Uterus (tissue), 4 donors: ENCODE data around the gene AUTS2. TPM values are rescaled to one million over a fixed set of nuclear protein-coding genes. Genes with fewer than 3 reads are reported as not detected.

Experiments used
- DNase-seq, 2 donors: peaks; one replicate each; pipeline ENCODE4 v3.0.0-alpha.2; 2019 to 2020
- H3K27ac ChIP-seq, 2 donors: fragments of 200-600 bp; sonication (generic); 1 replicate in 1 of 2; 2 replicates in 1 of 2; pipeline ENCODE4 v1.5.1; 2016 to 2018
- H3K27me3 ChIP-seq, 2 donors: fragments of 200-600 bp; sonication (generic); one replicate each; pipeline ENCODE4 v1.5.1; 2018 to 2019; ENCODE audit warnings: control low read depth in 1 of 2
- H3K36me3 ChIP-seq, 2 donors: fragments of 200-600 bp; sonication (generic); one replicate each; pipeline ENCODE4 v1.5.1; 2019; ENCODE audit warnings: control low read depth in 1 of 2
- H3K4me1 ChIP-seq, 2 donors: fragments of 200-600 bp; sonication (generic); one replicate each; pipeline ENCODE4 v1.5.1; 2018 to 2019; ENCODE audit warnings: control low read depth in 1 of 2
- H3K4me3 ChIP-seq, 2 donors: fragments of 200-600 bp; sonication (generic); 1 replicate in 1 of 2; 2 replicates in 1 of 2; pipeline ENCODE4 v1.5.1; 2018 to 2019; ENCODE audit warnings: mild to moderate bottlenecking in 1 of 2
- H3K9me3 ChIP-seq, 2 donors: fragments of 200-600 bp; sonication (generic); one replicate each; pipeline ENCODE4 v1.5.1; 2019; ENCODE audit warnings: control low read depth in 1 of 2
- POLR2A ChIP-seq, 2 donors: fragments of 450-650 bp; IDR thresholded peaks; one replicate each; pipeline ENCODE4 v1.6.1; 2016; ENCODE audit warnings: antibody characterized with exemption in 2 of 2, mild to moderate bottlenecking in 1 of 2, moderate library complexity in 1 of 2
- intact Hi-C: fragments of 100-400 bp; cut with DNase I; formaldehyde crosslinking; loops from one replicate; pipeline ENCODE4 v1.15.1; 2023; ENCODE audit warnings: low total_unique reads
- total RNA-seq, 4 donors: library from RNA; depleted of rRNA in 3 of 4; stranded (reverse); fragments of >200 nt in 3 of 4; gene quantifications; one replicate each; pipeline versions ENCODE4 v1.1.0 to v1.2.4, GENCODE V29; 2014 to 2023
- TF ChIP-seq, protein P1 (sequence below), 4 experiments: fragments of 200-600 bp in 2 of 4; fragments of 450-650 bp in 2 of 4; sonication (generic) in 2 of 4; IDR thresholded peaks; one replicate each; pipeline ENCODE4 v1.5.1; 2016 to 2019; ENCODE audit warnings: antibody characterized with exemption in 4 of 4, mild to moderate bottlenecking in 2 of 4, moderate library complexity in 1 of 4
- donor health status: DM: yes; HTN: yes; CAD: no.

AUTS2 gene
- total RNA-seq, 4 donors from 2014 or later, result 10.5 to 58.2 (median 30.0) TPM

DNA sequence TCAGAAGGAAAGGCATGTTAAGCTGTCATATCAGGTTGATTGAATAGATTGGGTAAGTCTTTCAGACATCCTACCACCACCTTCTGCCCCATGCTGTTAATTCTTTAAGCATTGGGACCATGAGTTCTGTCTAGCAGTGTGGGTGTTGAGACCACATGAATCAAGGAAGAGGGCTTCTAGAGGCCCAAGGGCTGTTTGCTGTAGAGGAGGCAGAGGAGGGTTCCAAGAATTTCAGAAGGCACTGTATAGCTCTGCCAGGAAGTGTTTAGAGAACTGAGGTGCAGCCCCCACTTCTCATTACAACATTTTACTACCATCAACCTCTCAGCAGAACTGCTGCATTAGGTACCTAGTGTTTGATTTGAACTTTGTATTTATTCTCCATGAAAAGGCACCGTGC lies 720.2 kb downstream of the AUTS2 start:
- Histone ChIP-seq H3K4me3 (no peak overlapping the region), H3K4me1 (no peaks in the 10 kb centered on the region), H3K27ac (no peak overlapping the region), H3K36me3 (no peaks in the 10 kb centered on the region), H3K27me3 (no peaks in the 10 kb centered on the region), H3K9me3 (no peaks in the 10 kb centered on the region)
- intact Hi-C loops, result no loop called here
- no peak for DNase-seq
- TF ChIP-seq, protein P1, sequence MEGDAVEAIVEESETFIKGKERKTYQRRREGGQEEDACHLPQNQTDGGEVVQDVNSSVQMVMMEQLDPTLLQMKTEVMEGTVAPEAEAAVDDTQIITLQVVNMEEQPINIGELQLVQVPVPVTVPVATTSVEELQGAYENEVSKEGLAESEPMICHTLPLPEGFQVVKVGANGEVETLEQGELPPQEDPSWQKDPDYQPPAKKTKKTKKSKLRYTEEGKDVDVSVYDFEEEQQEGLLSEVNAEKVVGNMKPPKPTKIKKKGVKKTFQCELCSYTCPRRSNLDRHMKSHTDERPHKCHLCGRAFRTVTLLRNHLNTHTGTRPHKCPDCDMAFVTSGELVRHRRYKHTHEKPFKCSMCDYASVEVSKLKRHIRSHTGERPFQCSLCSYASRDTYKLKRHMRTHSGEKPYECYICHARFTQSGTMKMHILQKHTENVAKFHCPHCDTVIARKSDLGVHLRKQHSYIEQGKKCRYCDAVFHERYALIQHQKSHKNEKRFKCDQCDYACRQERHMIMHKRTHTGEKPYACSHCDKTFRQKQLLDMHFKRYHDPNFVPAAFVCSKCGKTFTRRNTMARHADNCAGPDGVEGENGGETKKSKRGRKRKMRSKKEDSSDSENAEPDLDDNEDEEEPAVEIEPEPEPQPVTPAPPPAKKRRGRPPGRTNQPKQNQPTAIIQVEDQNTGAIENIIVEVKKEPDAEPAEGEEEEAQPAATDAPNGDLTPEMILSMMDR (IDR thresholded peaks at IDR 0.05), result no peak
- TF ChIP-seq POLR2A (IDR thresholded peaks at IDR 0.05), result no peak

DNA sequence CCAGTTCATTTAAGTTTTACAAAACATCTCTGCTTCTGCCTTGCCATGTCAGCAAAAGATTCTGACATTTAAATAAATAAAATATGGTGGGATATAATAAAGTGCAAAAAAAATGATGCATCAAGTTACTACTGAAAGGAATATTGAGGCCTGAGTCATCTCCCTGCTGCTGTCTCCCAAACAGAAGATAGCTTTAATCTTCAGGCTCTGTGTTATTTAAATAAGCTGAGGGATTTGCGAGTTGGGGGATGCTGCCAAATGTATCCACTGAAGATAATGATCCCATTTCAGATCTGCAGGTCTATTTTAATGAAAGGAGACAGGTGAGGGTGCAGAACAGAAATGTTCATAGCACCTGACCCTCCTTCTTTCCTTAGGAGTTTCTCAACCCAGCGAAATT lies 720.8 kb downstream of the AUTS2 start:
- Histone ChIP-seq H3K4me1 (no peaks in the 10 kb centered on the region), H3K9me3 (no peaks in the 10 kb centered on the region), H3K27me3 (no peaks in the 10 kb centered on the region), H3K27ac (no peak overlapping the region), H3K36me3 (no peaks in the 10 kb centered on the region), H3K4me3 (no peak overlapping the region)
- intact Hi-C loops, result no loop called here
- TF ChIP-seq, protein P1 (IDR thresholded peaks at IDR 0.05), result no peak
- no peak for TF ChIP-seq POLR2A (IDR thresholded peaks at IDR 0.05)
- no peak for DNase-seq

DNA sequence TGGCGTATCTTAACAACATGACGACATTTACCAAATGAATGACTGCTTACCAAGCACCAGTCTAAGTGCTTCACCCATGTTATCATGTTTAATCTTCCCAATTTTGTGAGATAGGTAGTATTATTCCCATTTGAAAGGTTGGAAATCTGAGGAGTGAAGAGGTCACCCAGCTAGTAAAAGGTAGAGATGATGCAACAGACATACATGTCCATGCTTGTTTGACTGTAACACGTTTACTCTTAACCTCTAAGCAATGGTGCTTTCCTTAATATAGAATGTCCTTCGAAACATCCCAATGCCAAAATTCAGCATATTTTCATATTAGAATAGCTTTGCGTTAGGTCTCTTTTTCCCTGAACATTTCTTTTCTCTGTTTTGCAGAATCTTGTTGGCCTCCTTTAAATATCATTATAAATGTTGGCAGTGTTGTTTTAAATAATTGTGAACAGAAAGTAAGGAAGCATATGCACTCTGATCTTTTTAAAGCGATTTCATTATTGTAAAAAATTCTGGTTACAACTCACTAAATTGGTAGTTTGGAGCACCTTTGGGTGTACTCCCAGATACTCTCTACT lies 722.8 kb downstream of the AUTS2 start:
- no peak for DNase-seq
- H3K36me3 ChIP-seq, result no peaks in the 10 kb centered on the region
- no peaks in the 10 kb centered on the region for H3K27me3 ChIP-seq
- H3K4me1 ChIP-seq, result no peaks in the 10 kb centered on the region
- no peak overlapping the region for H3K4me3 ChIP-seq
- no peak overlapping the region for H3K27ac ChIP-seq
- no peaks in the 10 kb centered on the region for H3K9me3 ChIP-seq
- TF ChIP-seq POLR2A (IDR thresholded peaks at IDR 0.05), result no peak
- TF ChIP-seq, protein P1 (IDR thresholded peaks at IDR 0.05), result no peak
- intact Hi-C loops, result no loop called here

DNA sequence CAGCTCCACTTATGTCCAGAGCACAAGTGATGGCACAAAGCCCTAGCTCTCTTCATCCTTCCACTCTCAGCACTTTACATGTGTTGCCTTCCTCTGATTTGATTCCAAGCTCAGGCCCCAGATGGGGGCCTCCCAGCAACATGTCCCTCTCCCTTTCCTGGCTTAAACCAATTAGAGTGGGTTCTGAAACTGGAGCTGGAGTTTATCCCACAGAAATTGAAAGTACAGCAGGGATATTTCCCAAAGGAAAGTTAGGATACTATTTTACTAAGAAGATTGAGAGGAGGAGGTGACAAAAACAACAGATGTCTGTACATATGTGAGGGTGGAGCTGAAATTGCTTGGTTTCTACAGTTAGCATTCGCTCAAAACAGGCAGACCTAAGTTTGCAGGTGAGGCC lies 724.6 kb downstream of the AUTS2 start:
- Histone ChIP-seq H3K9me3 (no peaks in the 10 kb centered on the region), H3K4me1 (no peaks in the 10 kb centered on the region), H3K27ac (no peak overlapping the region), H3K27me3 (no peaks in the 10 kb centered on the region), H3K4me3 (no peak overlapping the region), H3K36me3 (no peaks in the 10 kb centered on the region)
- no peak for DNase-seq
- TF ChIP-seq, protein P1 (IDR thresholded peaks at IDR 0.05), result no peak
- no peak for TF ChIP-seq POLR2A (IDR thresholded peaks at IDR 0.05)
- intact Hi-C loops, result no loop called here

DNA sequence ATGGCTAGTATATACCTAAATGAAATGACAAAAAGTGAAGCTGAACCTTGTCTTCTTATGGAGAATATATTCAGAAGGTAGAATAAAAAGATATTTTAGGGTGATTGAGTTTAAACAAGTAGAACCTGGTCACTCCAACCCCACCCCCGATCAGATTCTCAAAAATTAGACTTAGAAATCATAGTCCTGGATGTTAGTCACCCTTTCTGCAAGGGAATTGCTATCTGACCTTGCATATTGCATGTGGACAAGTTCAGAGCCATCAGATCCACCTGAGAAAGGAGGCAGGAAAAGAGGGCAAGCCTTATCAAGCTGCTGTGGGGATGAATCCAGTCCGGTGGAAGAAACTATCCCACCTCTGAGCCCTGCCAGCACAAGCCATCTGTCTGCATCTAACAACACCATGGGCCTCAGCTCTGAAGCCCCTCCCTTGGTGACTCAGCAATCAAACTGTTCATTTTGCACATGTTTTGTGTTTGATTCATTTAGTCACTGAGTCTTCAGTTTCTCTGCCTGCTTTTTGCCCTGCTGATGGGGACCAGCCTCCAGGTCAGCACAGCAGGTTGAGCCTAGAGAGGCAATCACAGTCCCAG lies 727.3 kb downstream of the AUTS2 start:
- no peaks in the 10 kb centered on the region for H3K4me1 ChIP-seq
- no peak for TF ChIP-seq POLR2A (IDR thresholded peaks at IDR 0.05)
- TF ChIP-seq, protein P1 (IDR thresholded peaks at IDR 0.05), result no peak
- no peaks in the 10 kb centered on the region for H3K36me3 ChIP-seq
- no peak overlapping the region for H3K27ac ChIP-seq
- peak in 1 of 2 donors; percentile 14 for DNase-seq
- no peaks in the 10 kb centered on the region for H3K9me3 ChIP-seq
- H3K27me3 ChIP-seq, result no peaks in the 10 kb centered on the region
- no peak overlapping the region for H3K4me3 ChIP-seq
- intact Hi-C loops, result no loop called here
